ENCODE results near the gene ABCC4. TPM values are rescaled to one million over a fixed set of nuclear protein-coding genes. Genes with fewer than 3 reads are reported as not detected.

The ABCC4 gene
- total and polyA plus RNA-seq, 9 of the 15 experiments (the other 6 are each of a cell fraction or from before 2014, with no cell fraction given), result 9.4 to 46.1 (median 25.4) TPM

DNA sequence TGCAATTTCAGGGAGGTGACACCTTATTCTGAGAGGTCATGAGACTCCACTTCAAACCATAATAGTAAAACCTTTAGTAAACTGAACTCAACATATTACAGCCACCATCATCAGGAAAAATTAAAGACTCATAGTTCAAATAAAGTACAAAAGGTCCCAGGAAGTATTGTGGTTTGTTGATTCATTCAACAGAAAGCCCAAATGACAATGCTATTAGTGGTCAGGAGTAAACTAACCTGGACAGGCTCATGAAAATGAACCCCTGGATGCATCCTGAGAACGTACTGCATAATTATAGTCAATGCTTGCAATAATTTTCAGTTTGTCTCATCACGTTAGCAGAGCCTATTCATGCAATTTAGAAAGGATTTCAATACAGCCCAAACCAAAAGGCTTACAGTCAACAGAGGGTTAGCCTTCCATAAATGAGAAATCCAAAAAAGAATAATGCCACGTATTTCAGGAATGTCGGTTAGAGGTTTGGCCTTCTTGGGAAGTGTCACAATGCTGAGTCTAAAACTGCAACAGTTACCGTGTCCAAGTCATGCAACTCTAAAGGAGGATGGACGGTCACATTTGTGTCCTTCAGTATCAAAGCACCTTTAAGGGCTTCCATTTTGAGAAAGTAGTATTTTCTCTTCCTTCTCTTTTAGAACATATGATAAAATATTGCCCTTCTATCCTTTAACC is 280.8 kb downstream of the ABCC4 start:
- BruUV-seq (replicated peaks), result TSS peak; percentile 34
- Histone ChIP-seq H3K27me3 (ENCODE audit: control insufficient read depth in 2 of 2, insufficient read depth in 2 of 2, low read length in 2 of 2) (no peaks in the 10 kb centered on the region), H3K36me3 (ENCODE audit: control insufficient read depth, insufficient read depth, low read length) (peaks cover 15% of the 10 kb centered on the region; the same call in 2 of the 3 replicates), H3K9ac (ENCODE audit: insufficient read depth in 1 of 2, low read depth in 2 of 2, low read length in 2 of 2) (no peak overlapping the region), H3K27ac (ENCODE audit: extremely low read depth, low read depth, low read length) (no peak overlapping the region), H3K4me1 (replicated peaks in 1 of 2; ENCODE audit: control insufficient read depth in 2 of 2, insufficient read depth in 2 of 2, low read length in 2 of 2) (no peaks in the 10 kb centered on the region), H2AFZ (ENCODE audit: low read depth, low read length) (no peak overlapping the region), H3K9me3 (replicated peaks; ENCODE audit: control insufficient read depth, insufficient read depth, low read depth, low read length) (no peaks in the 10 kb centered on the region), H3K79me2 (ENCODE audit: control insufficient read depth, insufficient read depth, low read length) (no peaks in the 10 kb centered on the region), H4K20me1 (replicated peaks; ENCODE audit: control insufficient read depth, insufficient read depth, low read length) (no peaks in the 10 kb centered on the region), H3K4me2 (ENCODE audit: insufficient read depth, low read length) (no peak overlapping the region), H3K4me3 (no peak overlapping the region), H3K9me1 (ENCODE audit: control insufficient read depth, insufficient read depth, low read length) (no peaks in the 10 kb centered on the region)
- in situ Hi-C loops (cut with MboI) (no loop called here), intact Hi-C loops (cut with micrococcal nuclease) (loop anchor here (10.0 kb wide), 1 partner anchor 384 kb away; no protein-coding TSS in a partner anchor)
- FAIRE-seq (no peak), ATAC-seq (no peak), DNase-seq (ENCODE audit: extremely low read depth in 1 of 4, low spot score in 3 of 4) (no peak)
- ChIA-PET POLR2A (no interaction called here), CTCF (ENCODE audit: low intra/inter-chr PET ratio) (no interaction called here)
- no peak for TF ChIP-seq DPF2 (IDR thresholded peaks at IDR 0.05)
- TF ChIP-seq L3MBTL2 (IDR thresholded peaks at IDR 0.05), result no peak
- TF ChIP-seq, protein P1, sequence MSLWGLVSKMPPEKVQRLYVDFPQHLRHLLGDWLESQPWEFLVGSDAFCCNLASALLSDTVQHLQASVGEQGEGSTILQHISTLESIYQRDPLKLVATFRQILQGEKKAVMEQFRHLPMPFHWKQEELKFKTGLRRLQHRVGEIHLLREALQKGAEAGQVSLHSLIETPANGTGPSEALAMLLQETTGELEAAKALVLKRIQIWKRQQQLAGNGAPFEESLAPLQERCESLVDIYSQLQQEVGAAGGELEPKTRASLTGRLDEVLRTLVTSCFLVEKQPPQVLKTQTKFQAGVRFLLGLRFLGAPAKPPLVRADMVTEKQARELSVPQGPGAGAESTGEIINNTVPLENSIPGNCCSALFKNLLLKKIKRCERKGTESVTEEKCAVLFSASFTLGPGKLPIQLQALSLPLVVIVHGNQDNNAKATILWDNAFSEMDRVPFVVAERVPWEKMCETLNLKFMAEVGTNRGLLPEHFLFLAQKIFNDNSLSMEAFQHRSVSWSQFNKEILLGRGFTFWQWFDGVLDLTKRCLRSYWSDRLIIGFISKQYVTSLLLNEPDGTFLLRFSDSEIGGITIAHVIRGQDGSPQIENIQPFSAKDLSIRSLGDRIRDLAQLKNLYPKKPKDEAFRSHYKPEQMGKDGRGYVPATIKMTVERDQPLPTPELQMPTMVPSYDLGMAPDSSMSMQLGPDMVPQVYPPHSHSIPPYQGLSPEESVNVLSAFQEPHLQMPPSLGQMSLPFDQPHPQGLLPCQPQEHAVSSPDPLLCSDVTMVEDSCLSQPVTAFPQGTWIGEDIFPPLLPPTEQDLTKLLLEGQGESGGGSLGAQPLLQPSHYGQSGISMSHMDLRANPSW (CRISPR knock-in tag; IDR thresholded peaks at IDR 0.05), result no peak
- no peak for TF ChIP-seq ZNF507 (tag; conservative IDR thresholded peaks at IDR 0.05)
- no peak for TF ChIP-seq FOXK2 (conservative IDR thresholded peaks at IDR 0.05 in 1 of 2, IDR thresholded peaks at IDR 0.05 in 1 of 2; ENCODE audit: low read depth in 2 of 2)
- TF ChIP-seq HDAC8 (tag; IDR thresholded peaks at IDR 0.05), result no peak
- no peak for TF ChIP-seq RBM22 (IDR thresholded peaks at IDR 0.05; ENCODE audit: low read depth, low read length, poor library complexity, severe bottlenecking)
- 88% methylated on average over 6 of the region's 6 CpGs for WGBS (ENCODE audit: insufficient coverage, low coverage, missing lambda C conversion rate)

All from K562 (cell line).